ENCODE data around the gene PLXNB3.
"Not testable (repeated sequence)": the region's sequence is repeated elsewhere in the genome, so short reads cannot be mapped to it uniquely, and the experiment has no call there.

Gene PLXNB3

DNA sequence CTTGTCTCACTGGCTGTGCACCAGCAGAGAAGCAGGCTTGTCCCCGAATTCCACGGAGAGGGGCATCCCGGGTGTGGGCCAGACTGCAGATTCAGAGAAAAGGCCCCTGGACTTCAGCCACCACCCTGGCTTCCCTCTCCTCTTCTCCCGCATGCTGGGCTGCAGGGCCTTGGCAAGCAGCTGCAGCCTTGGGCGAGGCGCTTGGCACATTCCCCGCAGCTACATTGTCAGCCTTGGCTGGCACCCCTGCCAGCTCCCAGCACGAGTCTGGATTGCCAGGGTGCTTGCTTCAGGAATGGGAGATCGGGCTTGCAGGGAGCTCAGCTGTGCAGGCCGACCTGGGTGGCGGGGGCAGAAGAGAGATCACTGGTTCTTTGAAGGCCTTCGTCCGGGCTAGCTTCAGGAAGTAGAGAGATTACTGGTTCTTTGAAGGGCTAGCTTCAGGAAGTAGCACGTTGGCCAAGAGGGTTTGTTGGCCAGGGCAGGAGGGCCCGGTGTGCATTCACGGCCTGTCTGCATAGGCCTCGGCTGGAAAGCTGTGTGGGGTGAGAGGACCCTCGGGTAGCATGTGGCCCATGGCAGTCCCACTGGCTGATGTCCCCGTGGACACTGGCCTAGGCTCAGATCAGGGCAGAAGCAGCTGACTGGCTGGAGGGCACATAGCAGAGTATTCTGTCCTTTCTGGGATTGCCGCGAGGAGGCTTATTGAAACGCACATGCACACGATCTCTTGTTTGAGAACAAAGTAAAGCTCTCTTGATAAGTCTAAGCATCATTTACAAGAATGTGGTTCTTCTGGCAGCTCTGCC is 36.7 kb upstream of the PLXNB3 start:
- ATAC-seq (replicated peaks), result no peak
- Mint-ChIP-seq H3K36me3 (ENCODE audit: insufficient read depth) (peaks cover 11% of the 10 kb centered on the region), H3K27ac (peak overlapping the region; percentile 75 to 91), H3K4me3 (peak overlapping the region; percentile 56 to 80), H3K9me3 (no peaks in the 10 kb centered on the region), H3K27me3 (no peaks in the 10 kb centered on the region), H3K4me1 (ENCODE audit: low read depth in 2 of 2) (peaks cover 19 to 25% of the 10 kb centered on the region in 2 donors)
- no peak for DNase-seq

DNA sequence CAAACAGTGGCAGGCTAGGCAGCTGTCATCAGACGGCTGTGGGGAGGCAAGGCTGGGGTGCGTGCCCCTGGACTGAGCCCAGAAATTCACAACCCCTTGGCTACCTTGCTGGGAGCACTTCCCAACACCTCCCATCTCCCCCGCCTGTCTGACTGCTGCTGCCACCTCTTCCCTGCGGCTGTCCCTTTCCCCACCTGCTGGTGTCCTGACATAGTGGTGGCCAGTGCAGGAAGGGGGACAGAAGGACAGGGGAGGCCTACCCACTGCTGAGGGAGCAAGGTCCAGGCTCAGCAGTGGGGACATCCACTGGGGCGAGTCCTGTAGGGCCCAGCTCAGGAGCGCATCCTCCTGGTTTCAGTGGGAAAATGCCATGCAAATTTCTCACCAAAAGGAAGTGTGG is 36.0 kb upstream of the PLXNB3 start:
- H3K4me3 Mint-ChIP-seq, result no peak overlapping the region
- H3K36me3 Mint-ChIP-seq (ENCODE audit: insufficient read depth), result peaks cover 10% of the 10 kb centered on the region
- no peaks in the 10 kb centered on the region for H3K9me3 Mint-ChIP-seq
- H3K4me1 Mint-ChIP-seq (ENCODE audit: low read depth in 2 of 2), result peaks cover 13 to 22% of the 10 kb centered on the region in 2 donors
- peak overlapping the region in 1 of 2 donors; percentile 91 for H3K27ac Mint-ChIP-seq
- ATAC-seq (replicated peaks) (no peak), DNase-seq (no peak)
- no peaks in the 10 kb centered on the region for H3K27me3 Mint-ChIP-seq

DNA sequence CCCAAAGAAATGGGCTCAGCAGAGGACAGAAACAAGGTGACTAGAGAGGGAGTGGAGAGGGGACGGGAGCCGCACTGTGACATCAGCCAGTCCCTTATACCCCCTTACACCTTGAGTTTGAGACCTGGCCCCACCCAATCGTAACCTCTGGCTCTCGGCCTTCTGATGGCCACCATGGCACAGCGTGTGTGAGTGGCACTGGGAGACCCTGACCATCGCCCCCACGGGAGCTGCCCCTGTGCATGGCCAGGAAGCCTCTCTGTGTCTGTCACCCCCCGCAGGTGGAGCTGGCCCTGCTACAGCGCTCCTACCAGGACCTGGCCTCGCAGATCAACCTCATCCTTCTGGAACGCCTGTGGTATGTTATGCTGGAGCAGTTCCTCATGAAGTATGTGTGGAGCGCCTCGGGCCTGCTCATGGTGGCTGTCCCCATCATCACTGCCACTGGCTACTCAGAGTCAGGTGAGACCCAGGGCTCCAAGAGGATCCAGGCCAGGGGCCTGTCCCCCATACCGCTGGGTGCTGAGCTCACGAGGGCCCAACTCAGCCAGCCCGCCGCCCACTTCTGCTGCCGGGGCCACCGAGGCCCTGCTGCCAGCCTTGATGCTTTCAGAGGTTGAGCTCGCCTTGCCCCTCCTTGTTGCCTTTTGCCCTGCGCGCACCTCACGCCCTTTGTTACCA is 35.0 kb upstream of the PLXNB3 start:
- DNase-seq (no peak), ATAC-seq (replicated peaks) (no peak)
- Mint-ChIP-seq H3K27ac (no peak overlapping the region), H3K9me3 (no peaks in the 10 kb centered on the region), H3K4me3 (no peak overlapping the region), H3K4me1 (ENCODE audit: low read depth in 2 of 2) (peaks cover 13 to 22% of the 10 kb centered on the region in 2 donors), H3K36me3 (ENCODE audit: insufficient read depth) (peaks cover 5% of the 10 kb centered on the region), H3K27me3 (no peaks in the 10 kb centered on the region)

DNA sequence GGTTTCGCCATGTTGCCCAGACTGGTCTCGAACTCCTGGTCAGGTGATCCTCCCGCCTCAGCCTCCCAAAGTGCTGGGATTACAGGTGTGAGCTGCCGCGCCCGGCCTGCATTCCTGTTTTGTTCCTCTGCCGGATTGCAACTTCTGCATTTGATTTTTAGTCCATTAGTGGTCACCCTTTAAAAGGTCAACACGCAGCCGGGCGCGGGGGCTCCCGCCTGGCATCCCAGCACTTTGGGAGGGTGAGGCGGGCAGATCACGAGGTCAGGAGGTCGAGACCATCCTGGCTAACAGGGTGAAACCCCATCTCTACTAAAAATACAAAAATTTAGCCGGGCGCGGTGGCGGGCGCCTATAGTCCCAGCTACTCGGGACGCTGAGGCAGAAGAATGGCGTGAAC is 33.9 kb upstream of the PLXNB3 start:
- H3K27me3 Mint-ChIP-seq; H3K4me3 Mint-ChIP-seq; H3K27ac Mint-ChIP-seq; DNase-seq; ATAC-seq (replicated peaks); H3K36me3 Mint-ChIP-seq (ENCODE audit: insufficient read depth); H3K9me3 Mint-ChIP-seq: not testable (repeated sequence)
- peaks cover 13 to 26% of the 10 kb centered on the region in 2 donors for H3K4me1 Mint-ChIP-seq (ENCODE audit: low read depth in 2 of 2)

DNA sequence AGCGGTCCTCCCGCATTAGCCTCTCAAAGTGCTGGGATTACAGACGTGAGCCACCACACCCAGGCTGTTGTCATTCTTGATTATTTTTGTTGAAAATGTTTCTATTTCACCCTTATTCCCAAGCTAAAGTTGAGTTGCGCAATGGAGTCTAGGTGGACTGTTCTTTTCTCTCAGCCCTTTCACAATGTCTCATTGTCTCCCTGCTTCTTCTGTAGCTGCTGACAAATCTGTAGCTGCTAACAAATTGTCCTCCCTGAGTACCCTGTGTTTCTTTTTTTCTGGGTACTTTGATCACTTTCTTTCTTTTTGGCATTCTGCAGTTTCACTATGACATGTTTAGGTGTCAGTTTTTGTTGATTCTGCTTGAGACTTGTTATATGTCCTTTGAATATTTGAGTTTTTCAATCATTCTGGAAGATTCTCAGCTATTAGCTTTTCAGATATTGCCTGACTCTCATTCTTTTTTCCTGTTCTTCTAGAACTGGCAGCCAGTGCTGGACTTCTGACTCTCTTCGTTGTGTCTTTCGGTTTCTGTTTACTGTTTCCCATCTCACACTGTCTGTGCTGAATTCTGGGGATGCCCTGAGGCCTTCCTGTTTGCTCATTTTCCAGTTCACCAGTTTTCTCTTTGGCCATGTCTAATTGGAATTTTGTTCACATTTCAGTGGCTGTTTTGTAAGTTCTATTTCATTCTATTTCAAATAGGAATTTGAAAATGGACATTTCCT is 32.8 kb upstream of the PLXNB3 start:
- peaks cover 19 to 30% of the 10 kb centered on the region in 2 donors for H3K4me1 Mint-ChIP-seq (ENCODE audit: low read depth in 2 of 2)
- H3K27ac Mint-ChIP-seq, result peak overlapping the region; percentile 46 to 64
- no peaks in the 10 kb centered on the region for H3K9me3 Mint-ChIP-seq
- H3K36me3 Mint-ChIP-seq (ENCODE audit: insufficient read depth), result peaks cover 4% of the 10 kb centered on the region
- no peak for DNase-seq
- peak overlapping the region; percentile 6 to 20 for H3K4me3 Mint-ChIP-seq
- no peak for ATAC-seq (replicated peaks)
- no peaks in the 10 kb centered on the region for H3K27me3 Mint-ChIP-seq

DNA sequence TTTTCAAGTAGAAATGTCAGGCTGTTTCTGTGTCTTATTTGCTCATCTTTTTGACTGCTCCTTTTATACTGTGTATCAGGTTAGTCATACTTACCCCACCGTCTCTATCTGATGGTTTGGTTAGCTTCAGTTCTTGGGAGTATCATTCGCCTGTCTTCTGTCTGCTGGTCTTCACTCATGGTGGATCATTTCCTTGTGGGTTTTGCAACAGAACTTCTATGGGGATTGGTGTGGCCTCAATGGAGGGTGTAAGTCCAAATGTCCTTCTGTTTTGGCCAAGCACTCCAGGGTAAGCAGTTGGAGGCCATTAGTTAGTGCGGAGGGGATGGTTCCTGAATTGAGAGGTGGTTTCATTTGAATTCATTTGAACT is 32.2 kb upstream of the PLXNB3 start:
- peak overlapping the region; percentile 46 to 64 for H3K27ac Mint-ChIP-seq
- ATAC-seq (replicated peaks) (no peak), DNase-seq (no peak)
- no peaks in the 10 kb centered on the region for H3K9me3 Mint-ChIP-seq
- H3K4me3 Mint-ChIP-seq, result peak overlapping the region; percentile 6 to 20
- no peaks in the 10 kb centered on the region for H3K27me3 Mint-ChIP-seq
- H3K36me3 Mint-ChIP-seq (ENCODE audit: insufficient read depth), result peaks cover 4% of the 10 kb centered on the region
- peaks cover 19 to 31% of the 10 kb centered on the region in 2 donors for H3K4me1 Mint-ChIP-seq (ENCODE audit: low read depth in 2 of 2)

DNA sequence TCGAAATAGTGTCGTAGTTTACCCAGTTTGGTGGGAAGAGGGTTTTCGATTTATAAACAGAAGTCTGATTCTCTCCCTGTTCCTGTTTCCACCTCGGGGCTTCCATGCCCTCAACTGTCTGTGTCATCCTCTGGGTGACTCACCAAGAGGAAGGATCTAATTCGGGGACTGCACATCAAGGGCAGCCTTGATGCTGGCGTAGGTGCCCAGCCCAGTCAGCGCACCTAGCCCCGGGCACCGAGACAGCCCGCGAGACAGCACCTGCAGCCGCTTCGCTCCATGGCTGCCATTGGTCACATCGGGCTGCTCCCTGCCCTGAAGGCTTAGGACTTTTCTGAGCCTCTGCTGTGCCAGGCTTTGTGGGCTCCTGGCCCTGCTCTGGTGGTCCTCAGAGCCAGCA is 31.6 kb upstream of the PLXNB3 start:
- DNase-seq (no peak), ATAC-seq (replicated peaks) (no peak)
- peak overlapping the region in 1 of 2 donors; percentile 46 for H3K27ac Mint-ChIP-seq
- no peaks in the 10 kb centered on the region for H3K9me3 Mint-ChIP-seq
- H3K36me3 Mint-ChIP-seq (ENCODE audit: insufficient read depth), result peaks cover 4% of the 10 kb centered on the region
- H3K4me3 Mint-ChIP-seq, result no peak overlapping the region
- H3K27me3 Mint-ChIP-seq, result no peaks in the 10 kb centered on the region
- peaks cover 19 to 25% of the 10 kb centered on the region in 2 donors for H3K4me1 Mint-ChIP-seq (ENCODE audit: low read depth in 2 of 2)

DNA sequence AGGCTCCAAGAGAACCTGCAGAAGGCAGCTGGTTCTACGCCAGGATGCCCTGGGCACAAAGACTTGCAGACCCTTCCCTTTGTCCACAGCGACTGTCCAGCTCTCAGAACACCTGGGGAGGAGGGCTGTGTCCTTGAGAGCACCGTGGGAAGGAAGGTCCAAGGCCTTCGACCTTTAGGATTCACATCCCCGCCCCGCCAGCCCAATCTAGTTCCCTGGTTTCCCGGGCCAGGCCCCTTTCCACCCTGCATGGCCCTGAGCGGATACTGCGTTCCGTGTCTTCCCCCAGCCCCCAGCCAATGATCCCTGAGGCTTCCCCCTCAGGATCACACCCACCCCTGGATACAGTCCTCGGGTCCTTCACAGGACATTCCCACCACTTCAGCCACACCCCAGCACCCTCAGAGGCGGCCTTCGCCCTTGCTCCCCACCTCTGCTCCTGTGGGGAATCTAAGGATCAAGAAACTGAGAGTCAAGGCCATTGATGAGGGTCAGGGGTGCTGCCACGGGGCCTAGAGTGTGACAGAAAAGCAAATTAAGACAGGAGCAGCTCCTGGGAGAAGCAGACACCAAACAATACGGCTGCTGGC is 30.3 kb upstream of the PLXNB3 start:
- Mint-ChIP-seq H3K4me3 (no peak overlapping the region), H3K27ac (no peak overlapping the region)

DNA sequence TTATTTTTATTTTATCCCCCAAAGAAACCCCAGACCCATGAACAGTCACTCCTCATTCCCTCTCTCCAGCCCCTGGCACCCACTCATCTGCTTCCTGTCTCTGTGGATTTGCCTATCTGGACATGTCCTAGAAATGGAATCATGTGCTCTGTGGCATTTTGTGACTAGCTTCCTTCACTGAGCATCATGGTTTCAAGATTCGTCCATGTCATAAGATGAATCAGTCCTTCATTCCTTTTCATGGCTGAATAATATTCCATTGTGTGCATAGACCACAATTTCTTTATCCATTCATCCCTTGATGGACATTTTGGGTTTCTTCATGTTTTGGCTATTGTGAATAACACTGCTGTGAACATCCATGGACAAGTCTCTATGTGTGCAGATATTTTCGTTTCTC is 29.2 kb upstream of the PLXNB3 start:
- Mint-ChIP-seq H3K4me3 (no peak overlapping the region), H3K27ac (peak overlapping the region in 1 of 2 donors; percentile 62), H3K4me1 (ENCODE audit: low read depth in 2 of 2) (peaks cover 19 to 24% of the 10 kb centered on the region in 2 donors), H3K9me3 (no peaks in the 10 kb centered on the region), H3K27me3 (no peaks in the 10 kb centered on the region), H3K36me3 (ENCODE audit: insufficient read depth) (peaks cover 6% of the 10 kb centered on the region)
- ATAC-seq (replicated peaks), result no peak
- no peak for DNase-seq

More for the DNA sequence above, 30.3 kb upstream of the PLXNB3 start:
- DNase-seq (no peak), ATAC-seq (replicated peaks) (no peak)
- Mint-ChIP-seq H3K36me3 (ENCODE audit: insufficient read depth) (peaks cover 4% of the 10 kb centered on the region), H3K4me1 (ENCODE audit: low read depth in 2 of 2) (peaks cover 19 to 24% of the 10 kb centered on the region in 2 donors), H3K27me3 (no peaks in the 10 kb centered on the region), H3K9me3 (no peaks in the 10 kb centered on the region)

DNA sequence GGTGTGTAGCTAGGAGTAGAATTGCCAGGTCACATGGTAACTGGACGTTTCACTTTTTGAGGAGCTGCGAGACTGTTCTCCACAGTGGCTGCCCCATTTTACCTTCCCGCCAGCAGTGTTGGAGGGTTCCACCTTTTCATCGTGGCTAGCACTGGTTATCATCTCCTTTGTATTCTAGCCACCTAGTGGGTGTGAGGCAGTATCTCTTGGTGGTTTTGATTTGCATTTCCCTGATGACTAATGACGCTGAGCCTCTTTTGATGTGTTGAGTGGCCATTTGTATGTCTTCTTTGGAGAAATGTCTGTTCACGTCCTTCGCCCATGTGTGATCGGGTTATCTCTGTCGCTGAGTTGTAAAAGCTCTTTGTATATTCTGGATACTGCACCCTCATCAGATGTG is 28.8 kb upstream of the PLXNB3 start:
- H3K27me3 Mint-ChIP-seq, result no peaks in the 10 kb centered on the region
- no peak for DNase-seq
- H3K4me3 Mint-ChIP-seq, result no peak overlapping the region
- H3K4me1 Mint-ChIP-seq (ENCODE audit: low read depth in 2 of 2), result peaks cover 19 to 26% of the 10 kb centered on the region in 2 donors
- H3K9me3 Mint-ChIP-seq, result no peaks in the 10 kb centered on the region
- H3K36me3 Mint-ChIP-seq (ENCODE audit: insufficient read depth), result peaks cover 6% of the 10 kb centered on the region
- peak; percentile 89 for ATAC-seq (replicated peaks)
- H3K27ac Mint-ChIP-seq, result peak overlapping the region in 1 of 2 donors; percentile 62

DNA sequence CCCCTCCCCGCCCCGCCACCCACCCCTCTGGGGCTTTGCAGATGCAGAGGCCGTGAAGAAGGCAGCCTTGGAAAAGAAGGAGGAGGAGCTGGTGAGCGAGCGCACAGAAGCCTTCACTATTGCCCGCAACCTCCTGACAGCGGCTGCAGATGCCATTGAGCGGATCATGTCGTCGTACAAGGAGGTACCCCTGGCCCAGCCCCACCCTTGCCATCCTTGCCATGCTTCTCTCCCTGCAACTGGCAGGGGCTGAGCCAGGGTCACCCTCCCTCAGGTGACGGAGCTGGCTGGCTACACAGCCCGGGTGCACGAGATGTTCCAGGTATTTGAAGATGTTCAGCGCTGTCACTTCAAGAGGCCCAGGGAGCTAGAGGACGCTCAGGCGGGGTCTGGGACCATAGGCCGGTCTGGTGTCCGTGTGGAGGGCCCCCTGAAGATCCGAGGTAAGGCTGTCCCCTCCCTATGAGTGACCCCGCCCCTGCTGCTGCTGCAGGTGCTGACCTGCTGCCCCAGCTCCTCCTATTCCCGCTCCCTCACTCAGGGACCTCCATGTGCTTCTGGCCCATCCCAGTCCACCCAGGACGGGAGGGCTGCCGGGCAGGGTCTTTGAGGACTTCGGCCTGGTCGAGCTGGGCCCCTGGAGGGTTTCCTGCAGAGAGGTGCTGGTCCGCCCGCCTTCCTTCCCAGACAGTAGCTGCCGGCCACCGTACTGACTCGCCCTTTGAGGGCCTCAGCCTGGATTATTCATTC is 27.8 kb upstream of the PLXNB3 start:
- no peaks in the 10 kb centered on the region for H3K27me3 Mint-ChIP-seq
- no peaks in the 10 kb centered on the region for H3K9me3 Mint-ChIP-seq
- H3K36me3 Mint-ChIP-seq (ENCODE audit: insufficient read depth), result peaks cover 9% of the 10 kb centered on the region
- DNase-seq (no peak), ATAC-seq (replicated peaks) (no peak)
- H3K4me3 Mint-ChIP-seq, result no peak overlapping the region
- peaks cover 13 to 28% of the 10 kb centered on the region in 2 donors for H3K4me1 Mint-ChIP-seq (ENCODE audit: low read depth in 2 of 2)
- peak overlapping the region in 1 of 2 donors; percentile 46 for H3K27ac Mint-ChIP-seq

DNA sequence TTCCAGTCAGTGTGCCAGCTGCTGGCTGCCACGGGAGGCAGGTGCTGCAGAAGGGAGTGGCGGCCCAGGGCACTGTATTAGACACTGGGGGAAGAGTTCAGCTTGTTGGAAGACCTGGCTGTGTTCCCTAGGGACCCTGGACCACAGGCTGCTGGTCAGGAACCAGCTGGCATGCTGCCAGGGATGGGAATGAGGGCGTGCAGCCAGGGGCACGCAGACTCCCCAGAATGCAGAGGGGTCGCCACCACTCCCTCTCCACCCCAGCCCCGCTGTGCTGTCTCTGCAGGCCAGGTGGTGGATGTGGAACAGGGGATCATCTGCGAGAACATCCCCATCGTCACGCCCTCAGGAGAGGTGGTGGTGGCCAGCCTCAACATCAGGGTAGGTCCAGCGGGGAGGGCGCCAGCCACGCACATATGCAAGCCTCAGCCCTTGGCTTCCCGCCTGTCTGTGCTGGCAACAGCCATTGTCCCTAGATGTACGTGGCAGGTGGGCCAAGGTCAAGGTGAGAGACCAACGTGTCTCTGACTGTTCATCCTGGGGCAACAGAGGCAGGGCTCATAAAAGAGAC is 27.1 kb upstream of the PLXNB3 start:
- DNase-seq, result no peak
- Mint-ChIP-seq H3K4me3 (no peak overlapping the region), H3K27me3 (no peaks in the 10 kb centered on the region), H3K9me3 (no peaks in the 10 kb centered on the region), H3K4me1 (ENCODE audit: low read depth in 2 of 2) (peaks cover 6 to 22% of the 10 kb centered on the region in 2 donors), H3K36me3 (ENCODE audit: insufficient read depth) (peaks cover 10% of the 10 kb centered on the region), H3K27ac (peak overlapping the region in 1 of 2 donors; percentile 46)
- ATAC-seq (replicated peaks), result no peak

Measured in effector memory CD8-positive, alpha-beta T cell (primary cell).